COR-L47 (cell line): Measurements from ENCODE around the gene RTRAF.

Source experiments
- DNase-seq: peaks from one replicate; lab custom pipeline; 2025; lab: John Stamatoyannopoulos, UW

The RTRAF gene

GRCh38 chr14:52049721-52050588 is 60.6 kb downstream of the RTRAF start:
- DNase-seq = no peak

DNA sequence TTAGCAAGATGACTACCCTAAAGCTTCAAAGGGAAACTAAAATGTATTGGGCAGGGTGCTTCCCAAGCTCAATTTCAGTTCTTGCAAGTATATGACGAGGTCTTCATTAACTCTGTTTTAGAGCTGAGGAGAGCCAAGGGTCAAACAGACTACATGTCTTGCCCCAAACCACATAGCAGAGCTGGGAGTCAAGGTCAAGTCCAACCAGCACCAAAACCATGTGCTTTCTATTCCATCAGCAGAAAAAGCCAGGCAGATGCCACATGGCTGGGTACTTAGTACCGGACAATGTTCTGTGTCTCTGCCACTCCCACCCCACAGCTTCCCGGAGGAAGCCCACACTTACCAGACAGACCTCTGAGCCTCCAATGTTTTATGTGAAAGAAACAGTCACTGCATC is 61.9 kb downstream of the RTRAF start:
- no peak for DNase-seq

GRCh38 chr14:52051871-52052270 is 62.5 kb downstream of the RTRAF start:
- no peak for DNase-seq

GRCh38 chr14:52052288-52052943 is 63.1 kb downstream of the RTRAF start:
- no peak for DNase-seq

DNA sequence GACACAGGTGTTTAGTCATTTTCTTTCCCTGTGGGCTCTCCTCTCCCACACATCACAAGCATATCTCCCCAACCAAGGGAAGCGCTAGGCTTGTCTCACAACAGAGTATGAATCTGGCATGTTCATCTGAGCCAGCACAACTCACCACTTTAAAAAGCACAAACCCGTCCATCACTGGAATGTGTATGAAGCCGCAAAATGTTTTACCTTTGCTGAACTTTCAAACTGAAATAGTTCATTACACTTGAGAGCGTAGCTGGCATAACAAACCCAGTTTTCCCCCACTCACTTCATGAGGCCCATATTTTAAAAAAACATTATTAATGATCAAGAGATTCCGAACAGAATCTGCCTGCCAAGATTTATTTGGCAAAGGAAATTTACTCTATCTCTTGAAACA is 63.7 kb downstream of the RTRAF start:
- DNase-seq = no peak

- DNase-seq = no peak
Measured at GRCh38 chr14:52054678-52055077, 65.3 kb downstream of the RTRAF start.

- no peak for DNase-seq
Measured at GRCh38 chr14:52055167-52055566, 65.8 kb downstream of the RTRAF start.

DNA sequence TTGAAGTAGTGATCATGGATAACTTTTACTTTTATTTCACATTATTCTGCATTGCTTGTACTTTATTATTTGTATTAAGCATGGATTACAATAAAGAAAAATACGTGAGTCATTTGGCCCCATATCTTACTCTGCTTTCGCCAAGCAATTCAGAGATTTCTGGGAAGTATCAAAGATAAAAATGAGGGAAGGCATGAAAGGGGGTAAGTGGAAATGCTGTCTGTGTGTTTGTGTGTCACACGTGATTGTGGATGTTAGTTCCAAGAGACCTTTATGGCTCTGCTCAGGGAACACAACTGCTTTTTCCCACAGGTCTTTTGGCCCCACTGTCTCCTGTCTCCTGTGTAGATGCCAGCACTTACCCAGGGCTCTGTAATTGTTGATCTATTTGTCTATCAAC is 69.0 kb downstream of the RTRAF start:
- no peak for DNase-seq

DNA sequence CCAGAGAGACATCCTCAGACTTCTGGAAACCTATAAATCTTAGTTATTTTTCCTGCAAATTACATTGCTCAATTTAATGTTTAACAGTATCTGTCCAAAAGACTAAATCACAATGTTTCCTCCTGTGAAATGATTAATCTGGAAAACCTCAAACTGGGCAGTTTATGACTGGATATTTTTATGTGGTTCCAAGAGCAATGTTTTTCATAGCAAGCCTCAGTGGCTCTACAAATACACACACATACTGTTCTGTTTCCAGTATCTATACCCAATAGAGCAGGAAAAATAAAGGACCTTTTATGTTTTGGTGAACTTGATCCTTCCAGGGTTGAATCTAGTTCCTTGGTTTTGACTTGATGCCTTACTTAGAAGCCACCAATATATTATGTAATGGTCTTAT is 70.3 kb downstream of the RTRAF start:
- no peak for DNase-seq

GRCh38 chr14:52060080-52060479 is 70.7 kb downstream of the RTRAF start:
- no peak for DNase-seq
